GM18526 (cell line): ENCODE data around the gene SPATA12.

ENCODE experiments used
- POLR2A ChIP-seq: IDR thresholded peaks from 3 replicates; pipeline ENCODE4 v1.6.1; 2011; ENCODE audit not compliant: insufficient read length; ENCODE audit errors: extremely low read depth

SPATA12 gene

DNA sequence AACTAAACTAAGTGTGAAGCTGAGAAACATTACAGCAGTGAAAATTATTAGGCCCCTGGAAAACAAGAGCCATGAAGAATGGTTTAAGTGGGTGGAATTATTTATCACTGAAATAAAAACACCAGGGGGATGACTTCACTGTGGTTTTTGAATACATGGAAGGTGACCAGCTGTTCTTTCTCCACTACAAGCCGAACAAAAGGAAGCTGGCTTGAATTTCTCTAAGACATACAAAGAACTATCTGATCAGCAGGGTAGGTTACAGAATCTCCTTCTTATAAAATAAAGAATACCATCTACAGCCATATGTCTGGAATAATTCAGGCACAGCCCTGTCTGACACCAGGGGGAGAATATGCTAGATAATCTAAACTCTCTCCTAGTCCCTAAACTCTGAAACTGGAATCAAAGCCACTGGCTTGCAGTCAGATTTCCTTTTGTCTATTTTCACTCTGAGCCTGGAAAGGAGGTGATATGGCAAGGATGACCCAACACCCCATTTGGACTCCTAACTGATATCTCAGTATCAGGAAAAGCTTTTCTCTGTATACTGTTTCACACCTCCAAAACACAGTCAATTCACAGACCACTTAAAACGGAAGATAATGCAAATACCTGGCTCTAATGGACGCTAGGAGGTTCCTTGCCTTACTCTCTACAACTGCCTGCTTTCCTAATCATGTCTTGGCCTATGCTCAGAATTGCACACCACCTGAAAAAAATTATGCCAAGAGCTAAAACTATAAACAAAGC lies 31.2 kb downstream of the SPATA12 start:
- TF ChIP-seq POLR2A = no peak

GRCh38 chr3:57093489-57093888 lies 33.0 kb downstream of the SPATA12 start:
- no peak for TF ChIP-seq POLR2A

DNA sequence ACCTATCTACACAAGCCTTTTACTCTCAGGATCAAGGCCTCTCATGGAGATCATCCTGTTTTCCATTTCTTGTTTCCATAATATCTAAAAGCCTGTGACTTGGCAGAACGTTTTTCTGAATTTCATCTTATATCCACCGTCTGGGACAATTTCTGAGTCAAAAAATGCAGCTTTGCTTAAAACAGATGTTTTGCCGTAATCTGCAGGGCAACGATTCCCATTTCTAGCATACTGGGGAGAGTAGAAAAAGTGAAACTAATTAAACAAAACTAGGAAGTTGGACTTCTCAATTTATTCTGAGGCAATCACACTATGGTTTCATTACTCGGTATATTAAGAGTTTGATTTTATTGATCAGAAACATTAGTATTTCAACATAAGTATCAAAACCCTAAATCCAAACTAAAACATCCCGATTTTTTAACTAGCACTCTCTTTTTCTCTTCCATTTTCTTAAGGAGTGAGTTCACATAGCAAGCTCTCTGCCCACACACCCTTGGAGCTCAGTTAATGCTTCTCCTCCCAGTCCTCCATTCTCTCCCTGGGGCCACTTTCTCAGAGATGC lies 33.6 kb downstream of the SPATA12 start:
- no peak for TF ChIP-seq POLR2A

- no peak for TF ChIP-seq POLR2A
Observed at GRCh38 chr3:57094575-57094974, 34.1 kb downstream of the SPATA12 start.

- TF ChIP-seq POLR2A = no peak
Observed at GRCh38 chr3:57095363-57095762, 34.9 kb downstream of the SPATA12 start.

- TF ChIP-seq POLR2A = no peak
Observed at GRCh38 chr3:57097536-57097935, 37.1 kb downstream of the SPATA12 start.

DNA sequence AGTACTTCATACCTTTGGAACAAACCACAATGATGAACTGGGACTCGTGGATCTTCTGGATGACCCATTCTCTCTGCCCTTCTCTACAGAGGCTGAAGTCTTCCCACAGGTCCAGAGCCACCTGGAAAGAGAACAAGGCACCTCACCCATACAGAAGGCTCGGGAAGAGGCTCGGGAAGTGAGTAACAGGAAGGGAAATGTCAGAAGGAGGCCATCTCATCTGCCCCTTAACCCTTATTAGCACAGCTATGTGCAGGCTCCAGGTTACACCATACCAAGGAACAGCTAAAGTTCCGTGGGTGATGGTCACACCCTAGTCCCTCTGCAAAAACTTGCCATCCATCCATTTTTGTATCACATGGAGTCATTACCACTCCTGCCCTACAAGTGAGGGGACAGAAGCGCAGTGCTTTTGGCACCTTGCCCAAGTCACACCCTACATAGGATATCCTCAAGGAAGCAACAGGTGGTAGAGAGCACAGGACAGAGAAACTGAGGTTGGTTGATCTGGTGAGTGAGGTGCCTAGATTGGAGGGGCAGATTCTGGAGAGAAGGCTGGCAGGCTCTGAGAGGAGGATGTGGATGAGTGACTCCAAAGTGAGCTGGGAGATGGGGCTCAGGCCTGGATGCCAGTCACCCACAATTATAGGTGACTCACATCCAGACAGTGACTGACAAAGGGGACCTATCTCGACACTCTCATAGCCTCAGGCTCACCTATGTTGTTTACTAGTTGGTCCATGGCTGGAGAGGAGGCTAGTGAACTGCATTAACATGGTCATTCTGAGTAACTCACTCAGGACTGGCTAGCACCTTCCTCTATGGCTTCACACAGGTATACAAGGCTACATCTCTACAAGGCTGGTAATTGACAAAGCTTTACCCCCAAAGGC lies 38.2 kb downstream of the SPATA12 start:
- TF ChIP-seq POLR2A = no peak

- TF ChIP-seq POLR2A = no peak
Observed at GRCh38 chr3:57100046-57100695, 39.7 kb downstream of the SPATA12 start.

DNA sequence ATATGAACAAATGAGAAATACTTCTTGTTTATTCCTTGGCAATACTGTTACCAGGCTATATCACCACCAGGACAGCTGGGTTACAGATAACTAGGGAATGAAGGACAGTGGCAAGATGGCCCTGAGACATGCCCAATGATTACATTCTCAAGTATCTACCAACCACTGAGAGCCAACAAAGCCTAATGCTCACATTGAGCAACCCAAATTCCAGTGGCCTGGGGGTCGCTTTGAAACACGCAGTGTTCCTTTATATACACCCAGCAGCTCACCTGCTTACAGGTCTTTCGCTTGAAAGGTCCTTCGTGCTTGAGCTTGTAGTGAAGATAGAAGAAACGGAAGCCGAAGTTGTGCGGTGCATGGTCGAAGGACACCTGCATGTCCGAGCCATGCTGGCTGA lies 45.1 kb downstream of the SPATA12 start:
- no peak for TF ChIP-seq POLR2A

DNA sequence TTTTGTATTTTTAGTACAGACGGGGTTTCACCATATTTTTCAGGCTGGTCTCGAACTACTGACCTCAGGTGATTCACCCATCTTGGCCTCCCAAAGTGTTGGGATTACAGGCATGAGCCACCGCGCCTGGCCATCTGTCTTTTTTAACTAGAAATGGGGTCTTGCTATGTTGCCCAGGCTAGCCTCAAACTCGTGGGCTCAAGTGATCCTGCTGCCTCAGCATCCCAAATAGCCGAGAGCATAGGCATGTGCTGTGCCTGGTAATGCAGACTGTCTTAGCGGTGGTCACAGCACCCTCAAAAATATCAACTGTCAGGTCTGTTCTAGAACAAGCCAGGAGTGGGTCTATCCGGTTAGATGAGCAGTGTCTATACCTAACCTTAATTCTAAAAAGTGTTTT lies 48.2 kb downstream of the SPATA12 start:
- TF ChIP-seq POLR2A = no peak

GRCh38 chr3:57109437-57110199 lies 49.2 kb downstream of the SPATA12 start:
- no peak for TF ChIP-seq POLR2A

- TF ChIP-seq POLR2A = no peak
Observed at GRCh38 chr3:57110214-57110613, 49.8 kb downstream of the SPATA12 start.

GRCh38 chr3:57110798-57111197 lies 50.3 kb downstream of the SPATA12 start:
- no peak for TF ChIP-seq POLR2A

DNA sequence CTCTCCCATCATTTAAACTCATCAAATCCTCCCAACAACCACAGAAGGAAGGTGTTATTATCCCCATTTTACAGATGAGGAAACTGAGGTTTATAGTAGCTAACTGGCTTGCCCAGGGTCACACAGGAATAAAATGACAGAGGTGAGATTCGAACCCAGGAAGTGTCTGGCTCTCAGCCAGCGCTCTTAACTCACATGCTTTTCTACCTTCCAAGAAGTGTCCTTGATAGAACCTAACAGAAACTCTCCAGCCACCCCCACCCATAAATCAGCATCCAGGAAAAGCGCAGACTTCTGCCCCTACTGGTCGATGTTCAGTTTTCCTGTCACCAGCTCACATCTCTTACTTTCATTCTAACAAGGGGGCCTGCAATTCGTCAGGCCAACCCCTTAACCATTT lies 51.7 kb downstream of the SPATA12 start:
- no peak for TF ChIP-seq POLR2A

DNA sequence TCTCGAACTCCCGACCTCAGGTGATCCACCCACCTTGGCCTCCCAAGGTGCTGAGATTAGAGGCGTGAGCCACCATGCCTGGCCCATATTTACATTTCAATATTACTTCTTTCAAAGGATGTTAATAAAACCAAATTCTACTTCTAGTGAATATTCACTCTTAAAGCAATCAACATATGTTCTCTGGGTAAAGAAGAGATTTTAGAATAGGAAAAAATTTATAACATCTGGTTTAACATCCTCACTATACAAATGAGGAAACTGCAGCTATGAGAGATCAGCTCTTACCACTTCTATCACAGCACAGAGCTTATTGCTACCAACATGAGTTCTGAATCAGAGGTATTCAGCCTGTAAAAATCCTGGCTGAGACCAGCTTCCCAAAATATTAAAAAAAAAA lies 56.0 kb downstream of the SPATA12 start:
- no peak for TF ChIP-seq POLR2A
